SK-N-SH treated with all-trans-retinoic acid at 6 μM for 48 hours (cell line): ENCODE results near the gene UHMK1.

Experiments
- ATAC-seq: fragments of 200-7000 bp; cut with Tn5 transposase; 3 replicates; pipeline ENCODE4 v1.9.1; 2020; ENCODE audit warnings: mild to moderate bottlenecking, moderate library complexity
- ARNTL ChIP-seq: fragments of 450-650 bp; formaldehyde crosslinking; IDR thresholded peaks from 2 replicates; pipeline ENCODE4 v1.5.0; 2020; ENCODE audit warnings: low read depth, mild to moderate bottlenecking, moderate library complexity, borderline replicate concordance
- BACH2 ChIP-seq: fragments of 250-450 bp; sonication (Bioruptor Pico); IDR thresholded peaks from 2 replicates; pipeline ENCODE4 v1.9.0; 2021; ENCODE audit warnings: mild to moderate bottlenecking, borderline replicate concordance
- CREB5 ChIP-seq: fragments of 250-450 bp; sonication (Bioruptor Pico); IDR thresholded peaks from 2 replicates; pipeline ENCODE4 v1.5.1; 2020; ENCODE audit warnings: low read depth, mild to moderate bottlenecking, moderate library complexity
- CSDC2 ChIP-seq: fragments of 250-450 bp; sonication (Bioruptor Pico); IDR thresholded peaks from 2 replicates; pipeline ENCODE4 v1.5.0; 2020; ENCODE audit warnings: mild to moderate bottlenecking, moderate library complexity
- ESRRG ChIP-seq: fragments of 250-450 bp; sonication (Bioruptor Pico); IDR thresholded peaks from 2 replicates; pipeline ENCODE4 v1.6.1; 2021; ENCODE audit warnings: mild to moderate bottlenecking
- GLIS3 ChIP-seq: fragments of 250-450 bp; sonication (Bioruptor Pico); IDR thresholded peaks from 2 replicates; pipeline ENCODE4 v1.5.0; 2020; ENCODE audit warnings: mild to moderate bottlenecking, moderate library complexity
- ISL1 ChIP-seq: fragments of 250-450 bp; sonication (Bioruptor Pico); IDR thresholded peaks from 2 replicates; pipeline ENCODE4 v2.1.2; 2022; ENCODE audit warnings: mild to moderate bottlenecking, moderate library complexity
- OSR1 ChIP-seq: fragments of 250-450 bp; sonication (Bioruptor Pico); IDR thresholded peaks from 2 replicates; pipeline ENCODE4 v1.8.0; 2022; ENCODE audit warnings: moderate library complexity, mild to moderate bottlenecking, inconsistent platforms
- PATZ1 ChIP-seq: fragments of 250-450 bp; sonication (Bioruptor Pico); IDR thresholded peaks from 2 replicates; pipeline ENCODE4 v1.8.0; 2020; ENCODE audit warnings: mild to moderate bottlenecking, moderate library complexity, borderline replicate concordance
- POU6F1 ChIP-seq: fragments of 250-450 bp; sonication (Bioruptor Pico); IDR thresholded peaks from 2 replicates; pipeline ENCODE4 v1.8.0; 2021; ENCODE audit warnings: low read depth, mild to moderate bottlenecking, moderate library complexity, borderline replicate concordance
- PPARA ChIP-seq: fragments of 250-450 bp; sonication (Bioruptor Pico); IDR thresholded peaks from 2 replicates; pipeline ENCODE4 v1.5.0; 2020; ENCODE audit warnings: mild to moderate bottlenecking, borderline replicate concordance
- RARB ChIP-seq: fragments of 250-450 bp; sonication (Bioruptor Pico); IDR thresholded peaks from 2 replicates; pipeline ENCODE4 v1.8.0; 2021; ENCODE audit warnings: mild to moderate bottlenecking, moderate library complexity
- SNAI2 ChIP-seq: fragments of 250-450 bp; sonication (Bioruptor Pico); IDR thresholded peaks from 2 replicates; pipeline ENCODE4 v1.5.0; 2020; ENCODE audit warnings: mild to moderate bottlenecking, moderate library complexity
- TCF4 ChIP-seq: fragments of 250-450 bp; sonication (Bioruptor Pico); IDR thresholded peaks from 2 replicates; pipeline ENCODE4 v1.8.0; 2021; ENCODE audit warnings: mild to moderate bottlenecking, moderate library complexity, borderline replicate concordance
- TOX ChIP-seq: fragments of 250-450 bp; sonication (Bioruptor Pico); IDR thresholded peaks from 2 replicates; pipeline ENCODE4 v1.8.0; 2021; ENCODE audit warnings: mild to moderate bottlenecking, moderate library complexity, borderline replicate concordance
- TSHZ2 ChIP-seq: fragments of 250-450 bp; sonication (Bioruptor Pico); IDR thresholded peaks from 2 replicates; pipeline ENCODE4 v1.5.0; 2020; ENCODE audit warnings: mild to moderate bottlenecking, moderate library complexity
- ZC3H10 ChIP-seq: fragments of 250-450 bp; sonication (Bioruptor Pico); IDR thresholded peaks from 2 replicates; pipeline ENCODE4 v1.5.1; 2021; ENCODE audit warnings: mild to moderate bottlenecking, moderate library complexity
- ZFP3 ChIP-seq: fragments of 250-450 bp; sonication (Bioruptor Pico); IDR thresholded peaks from 2 replicates; pipeline ENCODE4 v1.5.0; 2020; ENCODE audit warnings: mild to moderate bottlenecking, moderate library complexity
- ZFP30 ChIP-seq: fragments of 450-650 bp; formaldehyde crosslinking; IDR thresholded peaks from 2 replicates; pipeline ENCODE4 v1.5.0; 2022; ENCODE audit warnings: mild to moderate bottlenecking, moderate library complexity
- ZNF565 ChIP-seq: fragments of 450-650 bp; formaldehyde crosslinking; conservative IDR thresholded peaks from 2 replicates; pipeline ENCODE4 v1.5.0; 2020; ENCODE audit warnings: low read depth, mild to moderate bottlenecking, moderate library complexity
- ZNF70 ChIP-seq: fragments of 450-650 bp; formaldehyde crosslinking; IDR thresholded peaks from 2 replicates; pipeline ENCODE4 v1.5.0; 2020; ENCODE audit warnings: mild to moderate bottlenecking, moderate library complexity
- ZNF8 ChIP-seq: fragments of 450-650 bp; formaldehyde crosslinking; IDR thresholded peaks from 2 replicates; pipeline ENCODE4 v1.5.0; 2020; ENCODE audit warnings: mild to moderate bottlenecking, moderate library complexity

The UHMK1 gene

GRCh38 chr1:162535501-162535900 is 37.9 kb downstream of the UHMK1 start:
- no peak for ATAC-seq
- TF ChIP-seq CREB5 (no peak), TCF4 (no peak), ZNF8 (no peak), SNAI2 (no peak), PPARA (CRISPR knock-in tag) (no peak), ESRRG (CRISPR knock-in tag) (no peak), POU6F1 (CRISPR knock-in tag) (no peak), ISL1 (no peak), GLIS3 (CRISPR knock-in tag) (no peak), ARNTL (no peak), PATZ1 (CRISPR knock-in tag) (no peak), RARB (no peak), ZNF565 (CRISPR knock-in tag) (no peak), TSHZ2 (CRISPR knock-in tag) (no peak)

- no peak for TF ChIP-seq TSHZ2 (CRISPR knock-in tag)
- no peak for TF ChIP-seq TCF4
- TF ChIP-seq ZNF8 = no peak
- no peak for TF ChIP-seq ZFP30 (CRISPR knock-in tag)
- no peak for TF ChIP-seq SNAI2
- TF ChIP-seq POU6F1 (CRISPR knock-in tag) = no peak
- no peak for TF ChIP-seq ZC3H10 (CRISPR knock-in tag)
- TF ChIP-seq RARB = no peak
- no peak for TF ChIP-seq ZFP3
- no peak for TF ChIP-seq BACH2
- no peak for TF ChIP-seq CSDC2 (CRISPR knock-in tag)
These were observed 38.9 kb downstream of the UHMK1 start for GRCh38 chr1:162536511-162536910.

GRCh38 chr1:162537216-162537615 is 39.6 kb downstream of the UHMK1 start:
- TF ChIP-seq ESRRG (CRISPR knock-in tag) (no peak), PPARA (CRISPR knock-in tag) (no peak), CSDC2 (CRISPR knock-in tag) (no peak), PATZ1 (CRISPR knock-in tag) (no peak), ZFP3 (no peak), ARNTL (no peak), ZNF70 (CRISPR knock-in tag) (no peak), ISL1 (no peak), TOX (no peak), ZNF8 (no peak), OSR1 (CRISPR knock-in tag) (no peak), POU6F1 (CRISPR knock-in tag) (no peak)
- TF ChIP-seq, all 23 proteins: peak for 0
- no peak for ATAC-seq

More at GRCh38 chr1:162536511-162536910, 38.9 kb downstream of the UHMK1 start:
- no peak; the same call in 2 of the 3 replicates for ATAC-seq
